Neural progenitor cell (in vitro differentiated cells): ENCODE data around the gene ZNF319. TPM values are rescaled to one million over a fixed set of nuclear protein-coding genes. Genes with fewer than 3 reads are reported as not detected.
A peak's percentile ranks its signal among the peaks of the same experiment; 100 is the strongest.

Experiments used
- DNase-seq: peaks from one replicate; pipeline ENCODE4 v3.0.0-alpha.2; 2016; ENCODE audit warnings: low spot score
- H2AFZ ChIP-seq: fragments of 200-600 bp; sonication (generic); replicated peaks from 2 replicates; pipeline ENCODE4 v1.6.1; 2016; ENCODE audit warnings: antibody characterized with exemption
- H3F3A ChIP-seq: fragments of 200-600 bp; sonication (generic); 2 replicates; pipeline ENCODE4 v1.6.1; 2016; ENCODE audit warnings: antibody characterized with exemption, low read depth
- H3K27ac ChIP-seq: fragments of 200-600 bp; sonication (generic); 2 replicates; pipeline ENCODE4 v1.5.1; 2016; ENCODE audit warnings: mild to moderate bottlenecking
- H3K27me3 ChIP-seq: fragments of 200-600 bp; sonication (generic); 2 replicates; pipeline ENCODE4 v1.6.1; 2016; ENCODE audit warnings: mild to moderate bottlenecking, moderate library complexity
- H3K36me3 ChIP-seq: fragments of 200-600 bp; sonication (generic); 2 replicates; pipeline ENCODE4 v1.5.1; 2016
- H3K4me1 ChIP-seq: fragments of 200-600 bp; sonication (generic); 2 replicates; pipeline ENCODE4 v1.6.1; 2016; ENCODE audit warnings: mixed run types
- H3K4me2 ChIP-seq: fragments of 200-600 bp; sonication (generic); 2 replicates; pipeline ENCODE4 v1.6.1; 2016
- H3K4me3 ChIP-seq: fragments of 200-600 bp; sonication (generic); 2 replicates; pipeline ENCODE4 v1.5.1; 2016
- H3K79me2 ChIP-seq: fragments of 200-600 bp; sonication (generic); 2 replicates; pipeline ENCODE4 v1.6.1; 2016; ENCODE audit warnings: low read depth
- H3K9ac ChIP-seq: fragments of 200-600 bp; sonication (generic); 2 replicates; pipeline ENCODE4 v1.6.1; 2016
- H3K9me3 ChIP-seq: fragments of 200-600 bp; sonication (generic); 2 replicates; pipeline ENCODE4 v1.5.1; 2016; ENCODE audit warnings: low read depth
- H4K20me1 ChIP-seq: fragments of 200-600 bp; sonication (generic); 2 replicates; pipeline ENCODE4 v1.6.1; 2016; ENCODE audit warnings: low read depth
- H3K27ac Mint-ChIP-seq: 3 replicates; pipeline ENCODE4 v1.8.0; 2021; ENCODE audit warnings: mixed read lengths
- H3K27me3 Mint-ChIP-seq: 2 replicates; pipeline ENCODE4 v1.8.0; 2022; ENCODE audit warnings: low read depth, mild to moderate bottlenecking, inconsistent platforms, moderate library complexity, mixed read lengths; ENCODE audit not compliant: insufficient read depth
- H3K36me3 Mint-ChIP-seq: 3 replicates; pipeline ENCODE4 v1.8.0; 2021; ENCODE audit warnings: mixed read lengths
- H3K4me1 Mint-ChIP-seq: 3 replicates; pipeline ENCODE4 v1.8.0; 2021; ENCODE audit warnings: mixed read lengths
- H3K4me3 Mint-ChIP-seq: 3 replicates; pipeline ENCODE4 v1.8.0; 2021; ENCODE audit warnings: mild to moderate bottlenecking, moderate library complexity, mixed read lengths
- H3K9me3 Mint-ChIP-seq: 3 replicates; pipeline ENCODE4 v1.8.0; 2020; ENCODE audit warnings: mixed read lengths
- EZH2 ChIP-seq: fragments of 200-600 bp; sonication (generic); IDR thresholded peaks from 2 replicates; pipeline ENCODE4 v1.6.1; 2017; ENCODE audit warnings: antibody characterized with exemption, mild to moderate bottlenecking, moderate library complexity
- EZH2phosphoT487 ChIP-seq: fragments of 200-600 bp; sonication (generic); IDR thresholded peaks from 2 replicates; pipeline ENCODE4 v1.6.1; 2017; ENCODE audit warnings: antibody characterized with exemption
- total RNA-seq: library from RNA; depleted of rRNA; stranded (reverse); fragments of >200 nt; gene quantifications from 2 replicates; pipeline ENCODE4 v1.2.3, GENCODE V29; 2015; ENCODE audit warnings: low replicate concordance
- TF ChIP-seq, protein P1 (sequence below): fragments of 200-600 bp; sonication (generic); IDR thresholded peaks from 2 replicates; pipeline ENCODE4 v1.5.1; 2017; ENCODE audit warnings: antibody characterized with exemption, mild to moderate bottlenecking

The ZNF319 gene
- total RNA-seq, 1 donor from 2014 or later, result 1.4 TPM

DNA sequence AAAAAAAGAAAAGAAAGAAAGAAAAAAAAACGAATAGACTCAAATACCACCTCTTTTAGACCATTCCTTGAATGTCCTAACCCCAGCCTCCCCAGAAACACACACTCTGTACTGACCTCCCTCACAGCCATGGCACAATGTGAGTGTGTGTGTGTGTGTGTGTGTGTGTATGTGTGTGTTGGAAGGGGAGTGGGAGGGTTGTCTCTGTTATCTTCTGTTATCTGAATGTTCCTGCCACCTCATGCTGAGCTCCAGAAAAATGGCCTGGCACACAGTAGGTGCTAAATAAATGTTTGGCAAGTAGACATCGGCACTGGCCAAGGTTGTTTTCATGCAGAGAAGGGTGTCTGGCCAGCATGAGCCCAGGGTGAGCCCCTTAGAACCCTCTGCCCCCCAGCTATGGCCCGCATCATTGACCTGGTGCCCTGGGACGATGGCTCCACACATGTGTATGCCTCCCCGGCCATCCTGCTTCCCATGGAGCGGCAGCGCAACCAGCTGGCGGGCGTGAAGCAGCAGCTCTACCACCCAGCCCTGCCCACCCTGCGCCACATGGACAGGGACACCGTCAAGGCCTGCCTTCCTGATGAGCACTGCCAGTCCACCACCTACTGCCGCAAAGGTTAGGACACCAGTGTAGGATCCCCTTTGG, 22.9 kb downstream of the ZNF319 start:
- DNase-seq, result peak; percentile 44
- H3K27me3 Mint-ChIP-seq, result peaks cover 20% of the 10 kb centered on the region

GRCh38 chr16:57976331-57976796, 24.1 kb downstream of the ZNF319 start:
- peaks cover 22% of the 10 kb centered on the region for H3K27me3 Mint-ChIP-seq

More for the DNA sequence above, 22.9 kb downstream of the ZNF319 start:
- Histone ChIP-seq H3K9ac (no peak overlapping the region), H3K36me3 (no peaks in the 10 kb centered on the region), H3K79me2 (no peaks in the 10 kb centered on the region), H3K4me1 (peaks cover 11% of the 10 kb centered on the region), H4K20me1 (no peaks in the 10 kb centered on the region), H3K27ac (no peak overlapping the region), H3K4me3 (no peak overlapping the region), H3K27me3 (no peaks in the 10 kb centered on the region), H2AFZ (no peak overlapping the region), H3K4me2 (no peak overlapping the region), H3F3A (peaks cover 10% of the 10 kb centered on the region), H3K9me3 (no peaks in the 10 kb centered on the region)
- Mint-ChIP-seq H3K9me3 (no peaks in the 10 kb centered on the region), H3K27ac (no peak overlapping the region), H3K4me1 (no peaks in the 10 kb centered on the region), H3K4me3 (no peak overlapping the region), H3K36me3 (no peaks in the 10 kb centered on the region)
- TF ChIP-seq, protein P1, sequence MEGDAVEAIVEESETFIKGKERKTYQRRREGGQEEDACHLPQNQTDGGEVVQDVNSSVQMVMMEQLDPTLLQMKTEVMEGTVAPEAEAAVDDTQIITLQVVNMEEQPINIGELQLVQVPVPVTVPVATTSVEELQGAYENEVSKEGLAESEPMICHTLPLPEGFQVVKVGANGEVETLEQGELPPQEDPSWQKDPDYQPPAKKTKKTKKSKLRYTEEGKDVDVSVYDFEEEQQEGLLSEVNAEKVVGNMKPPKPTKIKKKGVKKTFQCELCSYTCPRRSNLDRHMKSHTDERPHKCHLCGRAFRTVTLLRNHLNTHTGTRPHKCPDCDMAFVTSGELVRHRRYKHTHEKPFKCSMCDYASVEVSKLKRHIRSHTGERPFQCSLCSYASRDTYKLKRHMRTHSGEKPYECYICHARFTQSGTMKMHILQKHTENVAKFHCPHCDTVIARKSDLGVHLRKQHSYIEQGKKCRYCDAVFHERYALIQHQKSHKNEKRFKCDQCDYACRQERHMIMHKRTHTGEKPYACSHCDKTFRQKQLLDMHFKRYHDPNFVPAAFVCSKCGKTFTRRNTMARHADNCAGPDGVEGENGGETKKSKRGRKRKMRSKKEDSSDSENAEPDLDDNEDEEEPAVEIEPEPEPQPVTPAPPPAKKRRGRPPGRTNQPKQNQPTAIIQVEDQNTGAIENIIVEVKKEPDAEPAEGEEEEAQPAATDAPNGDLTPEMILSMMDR, result peak; percentile 39
- no peak for TF ChIP-seq EZH2phosphoT487

GRCh38 chr16:57972306-57972705, 28.2 kb downstream of the ZNF319 start:
- Mint-ChIP-seq H3K27me3 (peaks cover 20% of the 10 kb centered on the region), H3K4me1 (peaks cover 3% of the 10 kb centered on the region), H3K36me3 (no peaks in the 10 kb centered on the region), H3K4me3 (peak overlapping the region; percentile 12), H3K9me3 (no peaks in the 10 kb centered on the region), H3K27ac (peak overlapping the region; percentile 73)
- no peak overlapping the region for H2AFZ ChIP-seq
- TF ChIP-seq EZH2phosphoT487 (no peak), EZH2 (no peak)
- TF ChIP-seq, protein P1, result no peak
- no peak overlapping the region for H3K4me2 ChIP-seq
- no peak overlapping the region for H3K27ac ChIP-seq
- H3K9ac ChIP-seq, result no peak overlapping the region
- peaks cover 10% of the 10 kb centered on the region for H3F3A ChIP-seq
- no peaks in the 10 kb centered on the region for H3K79me2 ChIP-seq
- H3K9me3 ChIP-seq, result no peaks in the 10 kb centered on the region
- no peaks in the 10 kb centered on the region for H3K36me3 ChIP-seq
- H3K27me3 ChIP-seq, result no peaks in the 10 kb centered on the region
- H3K4me1 ChIP-seq, result peaks cover 22% of the 10 kb centered on the region
- DNase-seq, result no peak
- no peaks in the 10 kb centered on the region for H4K20me1 ChIP-seq
- H3K4me3 ChIP-seq, result no peak overlapping the region

More at GRCh38 chr16:57976331-57976796, 24.1 kb downstream of the ZNF319 start:
- peak overlapping the region; percentile 37 for H3K4me2 ChIP-seq
- peak overlapping the region; percentile 32 for H2AFZ ChIP-seq
- no peak overlapping the region for H3K4me3 ChIP-seq
- Mint-ChIP-seq H3K9me3 (no peaks in the 10 kb centered on the region), H3K36me3 (no peaks in the 10 kb centered on the region), H3K27ac (no peak overlapping the region), H3K4me1 (no peaks in the 10 kb centered on the region), H3K4me3 (no peak overlapping the region)
- H3K9me3 ChIP-seq, result no peaks in the 10 kb centered on the region
- H3K36me3 ChIP-seq, result no peaks in the 10 kb centered on the region
- no peaks in the 10 kb centered on the region for H3K27me3 ChIP-seq
- H3K27ac ChIP-seq, result no peak overlapping the region
- H3K9ac ChIP-seq, result no peak overlapping the region
- H3F3A ChIP-seq, result peaks cover 10% of the 10 kb centered on the region
- DNase-seq, result peak; percentile 46
- TF ChIP-seq, protein P1, result no peak
- TF ChIP-seq EZH2 (no peak), EZH2phosphoT487 (no peak)
- no peaks in the 10 kb centered on the region for H4K20me1 ChIP-seq
- H3K4me1 ChIP-seq, result peaks cover 13% of the 10 kb centered on the region
- no peaks in the 10 kb centered on the region for H3K79me2 ChIP-seq
